SU-DHL-6 (cell line): ENCODE data around the gene SETD5.

Source experiments
- H2AFZ ChIP-seq: fragments of 200-600 bp; sonication (generic); 2 replicates; pipeline ENCODE4 v1.6.1; 2014; ENCODE audit warnings: low read depth, mild to moderate bottlenecking, moderate library complexity, mixed read lengths, antibody characterized with exemption, low read length; ENCODE audit not compliant: severe bottlenecking
- H3F3A ChIP-seq: fragments of 200-600 bp; shearing (Covaris generic); 2 replicates; pipeline ENCODE4 v1.6.0; 2016; ENCODE audit warnings: antibody characterized with exemption, mild to moderate bottlenecking; ENCODE audit not compliant: insufficient read depth
- H3K27ac ChIP-seq: fragments of 200-600 bp; sonication (generic); 2 replicates; pipeline ENCODE4 v1.5.1; 2016; ENCODE audit warnings: low read depth, mild to moderate bottlenecking, low read length, moderate library complexity, mixed read lengths
- H3K27me3 ChIP-seq: fragments of 200-600 bp; sonication (generic), shearing (Covaris generic); 2 replicates; pipeline ENCODE4 v1.6.0; 2014; ENCODE audit warnings: mild to moderate bottlenecking, low read length
- H3K36me3 ChIP-seq: fragments of 200-600 bp; sonication (generic); 2 replicates; pipeline ENCODE4 v1.6.1; 2014; ENCODE audit warnings: mild to moderate bottlenecking, low read length, mixed read lengths
- H3K4me2 ChIP-seq: fragments of 300-600, 200-600 bp; shearing (Covaris generic), sonication (generic); 2 replicates; pipeline ENCODE4 v1.6.0; 2014; ENCODE audit warnings: low read length, low read depth, mild to moderate bottlenecking; ENCODE audit not compliant: poor library complexity, severe bottlenecking
- H3K4me3 ChIP-seq: fragments of 200-600 bp; sonication (generic); 2 replicates; pipeline ENCODE4 v1.5.1; 2014; ENCODE audit warnings: antibody characterized with exemption, low read length, mild to moderate bottlenecking, mixed read lengths; ENCODE audit not compliant: insufficient read depth, poor library complexity, severe bottlenecking
- H3K79me2 ChIP-seq: fragments of 200-600 bp; sonication (generic); 2 replicates; pipeline ENCODE4 v1.6.1; 2014; ENCODE audit warnings: mild to moderate bottlenecking, low read length, moderate library complexity; ENCODE audit not compliant: insufficient read depth
- H3K9ac ChIP-seq: fragments of 200-600 bp; sonication (generic); 2 replicates; pipeline ENCODE4 v1.7.0; 2014; ENCODE audit warnings: mild to moderate bottlenecking, low read length
- H3K9me2 ChIP-seq: fragments of 200-600 bp; sonication (generic); replicated peaks from 2 replicates; pipeline ENCODE4 v1.6.1; 2014; ENCODE audit warnings: low read length; ENCODE audit not compliant: insufficient read depth
- H3K9me3 ChIP-seq: fragments of 200-600 bp; sonication (generic); 2 replicates; pipeline ENCODE4 v1.6.1; 2014; ENCODE audit warnings: low read length, mixed read lengths; ENCODE audit not compliant: insufficient read depth
- H4K20me1 ChIP-seq: fragments of 200-600 bp; sonication (generic); 2 replicates; pipeline ENCODE4 v1.6.1; 2014; ENCODE audit warnings: low read depth, mild to moderate bottlenecking, antibody characterized with exemption, low read length, moderate library complexity, mixed read lengths
- CTCF ChIP-seq: fragments of 200-600 bp; sonication (generic); IDR thresholded peaks from one replicate; pipeline ENCODE4 v1.5.1; 2017; ENCODE audit warnings: antibody characterized with exemption, mild to moderate bottlenecking, low read length, moderate library complexity; ENCODE audit not compliant: insufficient read depth, poor library complexity, severe bottlenecking
- EZH2phosphoT487 ChIP-seq: fragments of 200-600 bp; sonication (generic), shearing (Covaris generic); conservative IDR thresholded peaks from 2 replicates; pipeline ENCODE4 v1.6.1; 2018; ENCODE audit warnings: mild to moderate bottlenecking, antibody characterized with exemption, low read length, moderate library complexity, mixed read lengths

SETD5 gene

GRCh38 chr3:9496893-9497292 lies 99.5 kb downstream of the SETD5 start:
- H3F3A ChIP-seq, result no peaks in the 10 kb centered on the region
- H3K9me2 ChIP-seq, result no peaks in the 10 kb centered on the region
- H3K27ac ChIP-seq, result no peak overlapping the region
- no peaks in the 10 kb centered on the region for H3K36me3 ChIP-seq
- no peak overlapping the region for H3K4me2 ChIP-seq
- TF ChIP-seq CTCF, result no peak
- no peak for TF ChIP-seq EZH2phosphoT487
- no peaks in the 10 kb centered on the region for H3K9me3 ChIP-seq
- no peaks in the 10 kb centered on the region for H4K20me1 ChIP-seq
- H3K79me2 ChIP-seq, result no peaks in the 10 kb centered on the region
- H3K4me3 ChIP-seq, result no peak overlapping the region
- H2AFZ ChIP-seq, result no peak overlapping the region
- H3K9ac ChIP-seq, result no peak overlapping the region
- H3K27me3 ChIP-seq, result no peaks in the 10 kb centered on the region

- Histone ChIP-seq H4K20me1 (no peaks in the 10 kb centered on the region), H3K27ac (no peak overlapping the region), H3F3A (no peaks in the 10 kb centered on the region), H3K9me2 (no peaks in the 10 kb centered on the region), H3K9ac (no peak overlapping the region), H3K4me3 (no peak overlapping the region), H3K9me3 (no peaks in the 10 kb centered on the region), H3K27me3 (no peaks in the 10 kb centered on the region), H3K36me3 (no peaks in the 10 kb centered on the region), H2AFZ (no peak overlapping the region), H3K4me2 (no peak overlapping the region), H3K79me2 (no peaks in the 10 kb centered on the region)
- TF ChIP-seq EZH2phosphoT487 (no peak), CTCF (no peak)
Observed at GRCh38 chr3:9497821-9498565, 100.6 kb downstream of the SETD5 start.

- TF ChIP-seq EZH2phosphoT487, result no peak
- TF ChIP-seq CTCF, result no peak
Observed at GRCh38 chr3:9498781-9499180, 101.4 kb downstream of the SETD5 start.

More at GRCh38 chr3:9498781-9499180, 101.4 kb downstream of the SETD5 start:
- no peaks in the 10 kb centered on the region for H3K79me2 ChIP-seq
- no peaks in the 10 kb centered on the region for H3F3A ChIP-seq
- H3K4me2 ChIP-seq, result no peak overlapping the region
- H2AFZ ChIP-seq, result no peak overlapping the region
- no peaks in the 10 kb centered on the region for H3K36me3 ChIP-seq
- H4K20me1 ChIP-seq, result no peaks in the 10 kb centered on the region
- H3K4me3 ChIP-seq, result no peak overlapping the region
- no peaks in the 10 kb centered on the region for H3K9me3 ChIP-seq
- no peak overlapping the region for H3K27ac ChIP-seq
- no peaks in the 10 kb centered on the region for H3K27me3 ChIP-seq
- no peaks in the 10 kb centered on the region for H3K9me2 ChIP-seq
- H3K9ac ChIP-seq, result no peak overlapping the region
